Stimulated activated CD8-positive, alpha-beta memory T cell treated with anti-CD3 and anti-CD28 coated beads, Interleukin-12 subunit alpha, Interleukin-12 subunit beta, amount 100 ng/mL, for 24 hours (primary cell): ENCODE results near the gene WHRN.

Source experiments
- DNase-seq: peaks from one replicate; pipeline ENCODE4 v3.0.0-alpha.2; 2020; ENCODE audit errors: extremely low read depth

Gene WHRN

DNA sequence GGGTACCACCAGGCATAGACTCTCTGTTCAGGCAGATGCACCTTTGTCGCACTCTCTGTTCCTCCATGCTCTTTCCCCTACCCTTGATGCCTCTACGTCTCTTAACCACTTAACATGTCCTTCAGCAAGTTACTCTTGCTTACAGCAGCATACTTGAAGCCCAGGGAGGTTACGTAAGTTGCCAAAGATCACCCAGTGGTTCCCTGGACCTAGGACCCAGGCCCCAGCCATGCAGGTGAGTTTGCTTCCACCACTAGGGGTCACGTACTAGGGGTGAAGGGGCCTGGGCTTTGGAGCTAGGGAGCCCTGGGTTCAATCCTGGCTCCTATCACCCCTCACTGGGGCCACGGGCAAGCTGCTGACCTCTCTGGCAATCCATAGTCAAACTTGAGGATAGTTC, 126.4 kb downstream of the WHRN start:
- DNase-seq: no peak

DNA sequence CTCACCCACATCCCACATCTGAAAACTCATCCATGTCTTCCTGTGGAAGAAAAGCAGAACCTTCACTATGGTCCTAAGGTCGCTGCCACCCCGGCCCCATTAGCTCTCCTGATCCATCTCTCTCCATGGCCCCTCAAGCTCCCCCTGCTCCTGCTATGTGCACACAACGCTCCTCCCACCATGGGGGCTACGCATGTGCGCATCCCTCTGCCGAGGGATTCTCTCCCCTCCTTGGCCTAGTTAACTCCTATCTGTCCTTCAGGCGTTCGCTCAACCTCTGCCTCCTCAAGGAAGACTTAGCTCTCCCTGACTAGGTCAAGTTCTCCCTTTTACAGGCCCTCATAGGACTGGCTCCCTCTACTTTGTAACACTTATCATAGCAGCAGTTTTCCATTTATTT, 127.3 kb downstream of the WHRN start:
- no peak for DNase-seq

DNA sequence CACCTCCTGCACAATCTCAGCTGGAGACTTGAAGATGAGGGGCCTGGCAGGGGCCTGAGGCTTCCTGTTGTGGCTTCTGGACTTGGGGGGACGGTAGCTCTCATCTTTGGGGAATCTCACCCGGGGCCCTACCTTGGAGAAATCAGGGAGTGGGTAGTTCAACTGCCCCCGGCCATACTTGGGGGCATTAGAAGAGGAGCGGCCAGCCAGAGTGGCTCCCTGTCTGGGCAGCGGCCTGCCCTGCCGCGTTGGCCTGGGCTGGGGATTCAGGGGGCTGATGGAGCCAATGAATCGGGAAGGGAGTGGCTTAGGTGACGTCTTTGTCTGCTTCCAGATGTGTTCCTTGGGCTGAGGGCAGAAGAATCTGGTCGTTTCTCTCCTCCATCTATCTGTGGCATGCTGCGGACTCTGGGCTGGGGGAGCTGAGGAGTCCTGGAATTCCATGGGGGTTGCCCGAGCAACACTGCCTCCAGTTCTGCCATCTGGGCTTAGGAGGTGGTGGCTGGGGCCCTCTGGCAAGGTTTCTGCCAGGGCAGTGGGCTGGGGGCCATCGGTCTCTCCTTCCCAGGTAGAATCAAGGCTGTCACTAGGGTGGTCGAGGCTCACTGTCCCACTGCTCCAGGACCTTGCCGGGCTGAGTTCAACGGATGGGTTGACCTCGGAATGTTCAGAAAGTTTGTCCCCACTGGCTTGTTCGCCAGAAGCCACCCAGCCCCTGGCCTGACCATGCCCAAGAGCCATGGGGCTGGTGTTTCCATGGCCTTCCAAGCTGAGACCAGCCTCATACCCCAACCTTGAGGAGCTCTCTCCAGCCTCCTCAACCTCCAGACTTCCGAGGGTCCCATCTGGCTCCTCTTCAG, 128.5 kb downstream of the WHRN start:
- DNase-seq: no peak

DNA sequence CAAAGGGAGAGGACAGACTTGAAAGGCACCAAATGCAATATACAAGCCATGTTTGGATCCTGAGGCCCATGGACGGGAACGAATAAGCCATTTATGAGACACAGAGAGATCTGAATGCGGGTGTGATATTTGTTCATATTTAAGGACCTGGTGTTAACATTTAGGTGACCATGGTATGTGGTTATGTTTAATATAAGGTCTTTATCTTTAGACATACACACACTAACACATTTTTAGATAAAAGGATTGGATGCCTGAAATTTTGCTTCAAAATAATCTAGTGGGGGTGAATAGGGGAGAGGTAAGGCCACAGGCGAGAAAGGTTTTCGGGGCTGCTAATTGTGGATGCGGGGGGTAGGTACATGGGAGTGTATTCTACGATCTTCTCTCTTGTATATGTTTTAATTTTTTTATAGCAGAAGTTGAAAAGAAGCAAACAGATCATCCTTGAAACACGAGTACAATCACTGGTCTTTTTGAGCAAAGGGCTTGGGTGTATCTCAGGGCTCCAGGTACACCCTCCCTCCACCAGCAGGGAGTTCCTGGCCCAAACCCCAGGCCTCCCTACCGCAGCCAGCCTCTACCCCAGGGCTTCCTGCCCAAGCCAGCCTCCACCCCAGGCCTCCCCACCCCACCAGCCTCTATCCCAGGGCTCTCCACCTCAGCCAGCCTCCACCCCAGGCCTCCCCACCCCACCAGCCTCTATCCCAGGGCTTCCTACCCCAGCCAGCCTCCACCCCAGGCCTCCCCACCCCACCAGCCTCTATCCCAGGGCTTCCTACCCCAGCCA, 129.7 kb downstream of the WHRN start:
- DNase-seq: no peak

DNA sequence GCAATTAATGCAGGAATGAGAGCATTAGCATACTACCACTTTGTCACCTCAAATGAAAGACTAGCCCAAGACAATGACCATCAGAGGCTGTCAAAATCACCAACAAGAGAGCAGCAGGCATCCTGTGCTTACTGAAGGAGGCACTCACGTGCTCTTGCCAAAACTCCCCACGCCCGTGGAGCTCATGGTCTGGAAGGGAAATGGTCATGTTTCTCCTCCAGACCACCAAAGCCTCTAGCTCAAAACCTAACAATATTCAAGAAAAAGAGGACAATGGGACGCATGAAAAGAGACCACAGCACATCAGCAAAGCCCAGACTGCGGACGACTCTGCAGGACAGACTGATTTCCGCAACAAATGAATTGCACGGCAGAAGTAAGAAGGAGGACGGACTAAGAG, 130.3 kb downstream of the WHRN start:
- DNase-seq: no peak

DNA sequence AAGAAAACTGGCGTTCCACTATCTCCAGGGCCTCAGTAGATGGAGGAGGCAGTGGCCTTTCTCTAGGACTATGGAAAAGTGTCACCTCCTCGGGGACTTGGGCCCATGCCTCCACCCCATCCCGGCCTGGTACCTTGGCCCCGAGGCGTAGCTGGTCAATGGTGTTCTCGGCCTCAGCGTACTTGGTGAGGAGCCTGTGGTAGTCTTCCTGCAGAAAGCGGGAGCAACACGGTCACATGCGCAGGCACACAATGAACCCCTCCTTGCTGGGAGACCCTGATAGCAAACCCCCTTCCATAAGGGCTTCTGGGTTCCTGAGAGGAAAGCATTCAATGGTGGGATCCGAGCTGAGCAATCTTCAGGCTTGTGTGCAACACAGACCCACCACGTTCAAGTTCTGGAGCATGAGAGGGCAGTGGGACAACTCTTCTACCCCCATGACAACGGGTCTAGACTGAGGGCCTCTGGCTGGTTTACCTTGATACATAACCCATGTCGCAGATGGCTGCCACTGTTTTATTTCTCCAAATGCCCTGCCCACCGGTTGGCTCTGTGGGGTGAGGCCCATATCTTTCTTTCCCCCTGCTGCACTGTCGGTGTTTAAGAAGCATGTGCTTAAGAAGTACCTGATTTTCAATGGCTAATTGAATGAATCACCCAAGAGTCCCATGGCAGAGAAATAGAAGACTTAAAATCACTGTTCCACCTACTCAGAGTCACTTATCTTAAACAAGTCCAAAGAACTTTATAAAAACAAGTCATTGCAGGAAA, 131.1 kb downstream of the WHRN start:
- no peak for DNase-seq

DNA sequence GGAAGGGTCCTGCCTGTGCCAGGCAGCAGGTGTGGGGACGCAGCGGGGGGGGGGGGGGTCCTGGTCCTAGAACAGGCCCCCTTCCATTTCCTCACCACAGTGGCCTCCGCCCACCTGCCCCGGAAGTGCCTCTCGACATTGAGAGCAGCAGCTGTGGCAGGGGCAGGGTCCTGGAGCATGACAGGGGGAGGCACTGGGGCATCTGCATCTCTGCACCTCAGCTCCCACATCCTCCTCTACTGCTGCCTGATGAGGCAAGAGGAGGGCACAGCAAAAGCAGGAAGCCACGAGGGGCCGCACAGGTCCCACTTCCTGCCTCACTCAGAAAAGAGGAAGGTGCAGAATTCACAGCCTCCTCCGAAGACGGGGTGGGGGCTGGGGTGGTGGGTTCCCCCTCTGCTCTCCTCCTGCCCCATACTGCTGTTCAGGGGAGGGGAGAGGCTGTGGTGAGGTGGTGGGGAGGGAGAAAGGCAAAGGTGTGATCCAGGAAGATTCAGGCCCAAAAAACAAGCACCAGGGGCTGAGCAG, 132.3 kb downstream of the WHRN start:
- DNase-seq: peak; percentile 44

DNA sequence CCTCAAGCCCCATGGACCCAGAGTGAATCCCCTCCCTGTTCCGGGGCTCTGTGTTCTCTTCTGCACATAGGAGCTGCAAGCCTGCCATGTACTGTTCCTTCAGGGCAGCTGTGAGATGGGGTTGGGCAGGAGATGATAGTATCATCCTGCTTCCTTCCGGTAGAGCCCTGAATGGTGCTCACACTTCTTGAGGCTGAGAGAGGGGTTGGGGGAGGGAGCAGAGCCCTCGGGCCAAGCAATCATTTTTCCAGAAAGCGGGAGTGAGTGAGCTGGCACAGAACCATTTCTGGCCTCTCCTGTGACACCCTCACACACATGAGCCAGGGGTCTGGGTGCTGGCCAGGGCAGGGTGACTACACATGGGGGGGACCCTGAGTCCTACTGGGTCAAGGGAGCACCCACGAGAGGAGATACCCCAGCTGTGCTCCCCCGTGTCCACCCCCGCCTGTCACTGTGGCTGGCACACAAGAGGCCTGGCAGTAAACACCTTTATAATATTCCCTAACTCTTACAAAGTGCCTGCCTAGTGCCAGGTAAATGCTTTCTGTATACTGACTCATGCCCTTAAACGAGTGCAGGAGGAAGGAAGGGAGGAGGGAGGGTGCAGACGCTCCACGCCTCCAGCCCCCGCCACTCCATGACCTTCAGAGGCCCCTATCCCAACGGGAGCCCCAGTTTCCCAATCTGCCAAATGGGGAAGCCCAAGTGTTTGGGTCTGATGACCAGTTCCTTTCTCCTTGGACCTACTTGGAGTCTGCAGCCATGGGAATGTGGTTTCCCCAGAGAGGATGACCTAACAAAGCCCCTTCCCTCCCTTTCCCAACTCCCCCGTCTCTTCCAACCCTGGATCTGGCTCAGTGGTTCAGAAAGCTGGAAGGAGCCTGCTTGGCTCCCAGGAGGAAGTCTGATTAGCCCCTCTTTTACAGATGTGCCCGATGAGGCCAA, 133.0 kb downstream of the WHRN start:
- DNase-seq: no peak

DNA sequence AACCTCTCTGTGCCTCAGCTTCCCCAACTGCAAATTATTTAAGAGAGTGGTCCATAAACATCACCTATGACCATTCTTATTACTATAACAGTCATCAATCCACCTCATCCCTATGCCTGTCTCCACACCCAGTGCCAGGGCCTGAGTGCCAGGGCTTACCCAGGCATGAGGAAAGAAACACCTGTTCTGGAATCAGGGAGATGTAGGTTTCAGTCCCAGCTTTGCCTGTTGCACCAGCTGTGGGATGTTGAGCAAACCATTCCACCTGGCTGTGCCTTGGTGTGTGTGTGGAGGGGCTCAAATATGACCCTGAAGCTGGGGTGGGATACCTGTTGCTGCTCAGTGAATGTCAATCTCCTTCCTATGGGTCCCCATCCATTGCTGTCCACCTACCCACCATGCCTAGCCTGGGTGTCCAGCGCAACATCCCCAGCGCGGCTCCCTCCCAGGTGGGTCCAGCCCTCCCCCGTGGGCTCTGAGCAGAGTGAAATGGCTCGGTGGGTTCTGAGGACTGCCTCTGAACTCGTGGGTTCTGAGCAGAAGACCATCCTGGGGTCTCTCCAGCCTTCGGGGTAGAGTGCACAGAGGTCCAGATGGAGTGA, 133.8 kb downstream of the WHRN start:
- no peak for DNase-seq

DNA sequence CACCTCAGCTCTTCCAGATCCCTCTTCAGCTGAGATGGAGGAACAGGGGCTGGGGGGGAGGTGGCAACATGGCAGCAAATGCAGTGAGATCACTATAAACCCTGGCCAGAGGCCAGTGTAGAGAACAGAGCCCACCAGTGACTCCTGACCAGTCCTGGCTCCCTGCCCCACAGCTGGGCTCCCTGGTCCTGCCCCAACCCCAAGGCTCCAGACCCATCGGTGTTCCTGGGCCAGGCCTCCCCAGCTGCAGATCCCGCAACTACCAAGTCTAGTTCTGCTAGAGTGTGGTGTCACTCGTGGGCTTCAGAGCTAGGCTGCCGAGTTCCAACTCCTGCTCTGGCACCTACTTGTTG, 134.3 kb downstream of the WHRN start:
- DNase-seq: no peak

DNA sequence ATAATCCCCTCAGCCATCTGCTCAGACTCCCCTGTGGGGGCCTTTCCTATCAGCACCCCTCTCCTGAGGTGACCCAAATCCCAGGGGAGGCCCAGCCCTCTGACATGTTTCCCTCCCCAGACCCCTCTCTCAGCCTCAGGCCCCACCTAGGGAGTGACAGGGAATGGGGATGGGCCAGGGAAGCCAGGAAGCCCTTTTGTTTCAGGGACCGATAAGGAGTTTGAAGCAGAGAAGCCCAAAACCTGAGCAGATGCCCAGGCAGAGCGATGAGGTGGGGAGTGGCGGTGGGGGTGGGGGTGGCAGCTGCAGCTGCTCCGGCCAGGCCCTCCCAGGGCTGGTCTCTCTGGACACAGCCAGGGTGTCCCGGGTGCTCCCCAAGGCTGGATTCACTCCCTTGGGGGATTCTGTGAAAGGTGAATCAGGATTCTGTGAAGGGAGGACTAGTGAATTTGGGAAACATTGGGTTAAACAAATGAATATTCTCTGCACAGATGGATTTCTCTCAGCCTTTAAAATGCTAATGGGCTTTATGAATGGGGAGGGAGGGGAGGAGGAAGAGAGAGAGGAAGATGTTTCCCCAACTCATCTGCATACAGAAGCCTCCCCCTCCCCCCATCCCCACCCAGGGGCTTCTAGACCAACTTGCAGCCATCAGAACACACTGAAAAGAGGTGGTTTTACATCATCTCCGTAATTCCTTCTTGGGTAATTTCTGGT, 134.9 kb downstream of the WHRN start:
- DNase-seq: no peak

DNA sequence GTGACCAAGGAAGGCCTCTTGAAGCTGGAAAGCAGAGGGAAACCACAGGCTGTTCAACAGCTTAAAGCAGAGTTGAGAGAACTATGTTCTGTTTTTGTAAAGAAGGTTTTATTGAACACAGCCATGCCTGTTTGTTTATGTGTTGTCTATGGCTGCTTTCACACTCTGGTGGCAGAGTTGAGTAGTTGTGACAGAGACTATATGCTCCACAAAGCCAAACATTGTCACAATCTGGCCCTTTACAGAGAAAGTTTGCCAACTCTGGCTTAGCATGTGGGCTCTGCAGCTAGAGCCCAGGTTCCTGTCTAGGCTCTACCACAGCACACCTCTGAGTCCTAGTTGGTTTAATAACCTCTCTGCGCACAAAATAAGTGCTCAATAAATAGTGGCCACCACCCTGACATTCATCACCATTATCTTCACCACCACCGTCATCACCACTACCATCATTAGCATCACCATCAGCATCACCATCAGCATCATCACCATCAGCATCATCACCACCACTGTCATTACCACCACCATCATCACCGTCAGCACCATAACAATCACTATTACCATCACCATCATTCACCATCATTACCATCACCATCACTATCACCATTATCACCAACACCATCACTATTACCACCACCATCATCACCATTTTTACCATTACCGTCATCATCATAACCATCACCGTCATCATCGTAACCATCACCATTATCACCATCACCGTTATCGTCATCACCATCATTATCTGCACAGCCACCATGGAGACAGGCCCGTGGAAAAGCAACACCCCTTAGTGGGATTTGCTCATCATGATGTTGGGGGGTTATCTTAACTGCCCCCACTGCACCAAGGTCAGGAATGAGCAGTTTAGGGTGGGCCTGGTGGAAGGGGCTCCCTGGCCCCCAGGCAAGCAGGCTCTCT, 135.8 kb downstream of the WHRN start:
- no peak for DNase-seq

DNA sequence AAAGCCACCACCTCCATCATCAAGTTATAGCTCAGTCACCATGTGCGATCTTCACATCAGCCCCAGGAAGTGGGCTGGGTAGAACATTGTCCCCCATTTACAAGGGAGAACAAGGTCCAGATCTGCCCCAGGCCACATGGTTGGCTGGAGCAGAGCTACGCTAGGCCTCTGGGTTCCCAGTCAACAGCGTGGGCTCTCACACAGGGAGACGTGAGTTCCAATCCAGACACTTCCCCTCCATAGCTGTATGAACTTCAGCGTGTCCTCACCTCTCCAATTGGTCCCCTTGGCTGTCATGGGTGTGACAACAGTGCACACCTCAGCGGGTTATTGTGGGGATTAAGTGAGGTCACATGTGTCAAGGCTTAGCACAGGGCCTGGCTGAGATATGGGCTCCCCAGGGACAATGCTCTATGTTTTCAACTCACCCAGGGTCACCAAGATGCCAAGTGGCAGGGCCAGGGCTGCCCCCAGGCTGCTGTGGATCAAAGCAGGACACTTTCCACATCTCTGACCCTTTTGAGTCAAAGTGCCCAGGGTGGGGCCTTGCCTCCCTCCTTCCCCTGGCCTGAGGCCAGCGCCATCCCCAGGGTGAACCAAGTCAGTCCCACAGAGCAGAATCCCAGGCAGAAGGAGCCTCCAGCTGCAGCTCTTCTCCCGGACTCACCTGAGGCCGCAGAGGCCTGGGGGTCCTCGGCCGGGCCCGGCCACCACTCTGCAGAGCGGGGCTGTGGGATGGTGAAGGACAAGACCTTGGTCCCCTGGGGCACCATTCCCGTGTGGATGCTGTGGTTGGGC, 137.3 kb downstream of the WHRN start:
- no peak for DNase-seq

DNA sequence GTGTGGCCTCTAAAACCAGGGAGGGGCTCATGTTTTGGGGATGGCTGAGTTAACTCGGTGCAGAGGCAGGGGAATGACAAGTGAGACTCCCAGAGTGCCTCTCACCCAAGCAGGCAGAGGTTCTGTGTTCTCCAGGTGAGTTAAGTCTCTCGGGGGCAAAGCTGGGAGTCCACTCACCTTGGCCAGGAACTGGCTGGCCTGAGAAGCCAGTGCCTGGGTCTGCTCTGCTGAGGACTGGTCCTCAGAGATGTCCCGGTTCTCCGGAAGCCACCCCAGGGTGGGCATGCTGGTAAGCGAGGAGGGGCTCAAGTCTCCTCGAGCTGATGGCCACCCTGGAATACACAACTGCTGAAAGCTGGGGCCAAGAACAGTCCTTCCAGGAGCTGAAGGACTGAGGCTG, 137.9 kb downstream of the WHRN start:
- no peak for DNase-seq

DNA sequence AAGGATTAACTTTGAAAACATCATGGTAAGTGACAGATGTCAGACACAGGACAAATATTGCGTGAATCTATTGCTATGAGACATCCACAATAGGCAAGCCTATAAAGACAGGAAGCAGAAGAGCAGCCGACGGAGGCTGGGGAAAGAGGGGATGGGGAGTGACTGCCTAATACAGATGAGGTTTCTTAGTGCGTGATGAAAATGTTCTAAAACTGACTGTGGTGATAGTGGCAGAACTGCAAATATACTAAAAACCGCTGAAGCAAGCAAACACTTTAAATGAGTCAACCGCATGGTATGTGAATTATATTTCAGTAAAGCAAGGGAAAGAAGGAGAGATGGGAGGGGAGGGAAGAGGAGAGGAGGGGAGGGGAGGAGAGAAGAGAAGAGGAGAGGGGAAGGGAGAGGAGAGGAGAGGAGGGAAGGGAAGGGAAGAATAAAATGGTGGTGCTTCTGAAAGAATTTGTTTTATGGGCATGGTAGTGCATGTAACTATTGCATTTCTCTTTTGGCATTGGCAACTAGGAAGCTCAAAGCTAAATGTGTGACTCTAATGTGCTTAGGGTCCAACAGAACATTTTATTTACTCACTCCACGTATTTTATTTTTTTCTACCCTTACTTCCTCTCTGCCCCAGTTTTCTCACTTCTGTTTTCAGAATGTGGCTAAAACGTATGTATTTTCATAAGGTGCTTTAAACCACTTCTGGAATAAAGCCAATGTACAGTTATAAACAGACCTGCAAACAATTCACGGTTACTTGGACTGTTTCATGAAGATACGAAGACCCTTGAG, 138.7 kb downstream of the WHRN start:
- no peak for DNase-seq

DNA sequence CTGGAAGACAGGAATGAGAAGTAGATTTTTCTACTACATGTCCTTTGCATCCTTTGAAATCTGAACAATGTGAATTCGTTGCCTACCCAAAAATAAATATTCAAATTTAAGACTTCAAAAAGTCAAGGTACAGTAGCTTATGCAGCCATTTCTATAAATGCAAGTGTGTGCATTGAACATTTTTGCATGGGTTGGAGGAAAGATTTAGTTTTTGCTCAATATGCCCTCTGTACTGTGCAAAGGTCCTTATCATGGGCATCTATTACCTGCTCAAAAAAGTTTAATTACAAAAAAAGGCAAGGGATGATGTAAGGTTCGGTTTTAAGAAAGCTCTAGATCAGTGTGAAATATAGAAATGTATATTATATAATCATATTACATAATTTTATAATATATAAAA, 140.1 kb downstream of the WHRN start:
- no peak for DNase-seq
